Neural crest cell (in vitro differentiated cells): Measurements from ENCODE around the gene DYRK2. TPM values are rescaled to one million over a fixed set of nuclear protein-coding genes. Genes with fewer than 3 reads are reported as not detected.

Source experiments
- DNase-seq: peaks from one replicate; pipeline ENCODE4 v3.0.0; 2021; ENCODE audit warnings: low read depth, mixed read lengths, low spot score
- H3K27ac Mint-ChIP-seq: one replicate; pipeline ENCODE4 v1.8.0; 2021; ENCODE audit warnings: mild to moderate bottlenecking, mixed read lengths; ENCODE audit not compliant: unreplicated experiment
- H3K27me3 Mint-ChIP-seq: 2 replicates; pipeline ENCODE4 v1.8.0; 2021; ENCODE audit warnings: low read depth, mild to moderate bottlenecking, mixed read lengths
- H3K36me3 Mint-ChIP-seq: 2 replicates; pipeline ENCODE4 v1.8.0; 2021; ENCODE audit warnings: low read depth, mild to moderate bottlenecking, mixed read lengths
- H3K4me1 Mint-ChIP-seq: 2 replicates; pipeline ENCODE4 v1.8.0; 2021; ENCODE audit warnings: mixed read lengths
- H3K4me3 Mint-ChIP-seq: one replicate; pipeline ENCODE4 v1.8.0; 2021; ENCODE audit warnings: mild to moderate bottlenecking, mixed read lengths
- H3K9me3 Mint-ChIP-seq: 2 replicates; pipeline ENCODE4 v1.8.0; 2021; ENCODE audit warnings: mixed read lengths
- CTCF ChIP-seq: fragments of 200-600 bp; sonication (generic); conservative IDR thresholded peaks from 2 replicates; pipeline ENCODE4 v1.5.0; 2021; ENCODE audit warnings: antibody characterized with exemption, mild to moderate bottlenecking
- total RNA-seq: library from RNA; stranded (reverse); gene quantifications from 2 replicates; pipeline ENCODE4 v1.2.1, GENCODE V29; 2021

Gene DYRK2
- total RNA-seq, 1 donor from 2014 or later, result 48.1 TPM

- no peak overlapping the region for H3K27ac Mint-ChIP-seq
- H3K9me3 Mint-ChIP-seq, result no peaks in the 10 kb centered on the region
- no peaks in the 10 kb centered on the region for H3K36me3 Mint-ChIP-seq
- no peak overlapping the region for H3K4me3 Mint-ChIP-seq
- no peak for DNase-seq
- TF ChIP-seq CTCF, result no peak
- H3K27me3 Mint-ChIP-seq, result no peaks in the 10 kb centered on the region
- peaks cover 5% of the 10 kb centered on the region for H3K4me1 Mint-ChIP-seq
Measured at GRCh38 chr12:67617629-67618028, 30.9 kb upstream of the DYRK2 start.

DNA sequence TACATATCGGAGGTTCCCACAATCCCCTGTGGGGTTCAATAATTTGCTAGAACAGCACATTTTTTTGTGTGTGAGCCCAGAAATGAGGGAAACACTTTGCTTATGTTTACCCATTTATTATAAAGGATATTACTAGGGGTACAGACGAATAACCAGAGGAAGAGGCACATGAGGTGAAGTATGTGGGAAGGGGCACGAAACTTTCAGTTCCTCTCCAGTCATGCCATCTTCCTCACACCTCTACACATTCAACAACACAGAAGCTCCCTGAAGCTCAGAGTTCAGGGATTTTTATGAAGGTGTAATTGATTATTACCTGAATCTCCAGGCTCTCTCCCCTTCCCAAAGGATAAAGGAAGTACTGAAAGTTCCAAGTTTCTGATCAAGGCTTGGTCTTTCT lies 30.2 kb upstream of the DYRK2 start:
- Mint-ChIP-seq H3K4me1 (peaks cover 5% of the 10 kb centered on the region), H3K4me3 (no peak overlapping the region), H3K9me3 (no peaks in the 10 kb centered on the region), H3K27me3 (no peaks in the 10 kb centered on the region), H3K36me3 (no peaks in the 10 kb centered on the region), H3K27ac (no peak overlapping the region)
- no peak for TF ChIP-seq CTCF
- DNase-seq, result no peak

GRCh38 chr12:67621112-67621511 lies 27.4 kb upstream of the DYRK2 start:
- no peak for TF ChIP-seq CTCF
- peaks cover 7% of the 10 kb centered on the region for H3K9me3 Mint-ChIP-seq
- no peaks in the 10 kb centered on the region for H3K27me3 Mint-ChIP-seq
- no peak overlapping the region for H3K27ac Mint-ChIP-seq
- H3K4me1 Mint-ChIP-seq, result peaks cover 19% of the 10 kb centered on the region
- no peak overlapping the region for H3K4me3 Mint-ChIP-seq
- no peaks in the 10 kb centered on the region for H3K36me3 Mint-ChIP-seq
- DNase-seq, result no peak

DNA sequence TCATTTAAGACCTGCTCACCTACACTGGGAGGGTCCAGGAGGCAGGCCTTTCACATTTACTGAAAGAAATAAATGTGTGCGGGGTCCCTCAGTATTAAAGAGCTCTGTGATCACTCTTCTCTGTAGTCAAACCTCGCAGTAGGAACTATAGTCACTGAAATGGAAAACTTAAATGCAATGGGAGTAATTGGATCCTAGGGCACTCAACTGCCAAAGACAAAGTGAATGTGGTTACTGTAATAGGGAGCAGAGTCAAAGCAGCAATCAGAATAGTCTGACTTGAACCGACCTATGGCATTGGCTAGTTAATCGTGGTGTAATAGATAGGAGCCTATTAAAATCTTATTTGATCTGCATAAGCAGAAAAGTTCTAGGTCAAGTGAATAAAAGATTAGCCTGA lies 26.6 kb upstream of the DYRK2 start:
- peaks cover 7% of the 10 kb centered on the region for H3K9me3 Mint-ChIP-seq
- H3K4me1 Mint-ChIP-seq, result peaks cover 19% of the 10 kb centered on the region
- H3K4me3 Mint-ChIP-seq, result no peak overlapping the region
- DNase-seq, result no peak
- no peak for TF ChIP-seq CTCF
- H3K36me3 Mint-ChIP-seq, result no peaks in the 10 kb centered on the region
- no peaks in the 10 kb centered on the region for H3K27me3 Mint-ChIP-seq
- no peak overlapping the region for H3K27ac Mint-ChIP-seq

DNA sequence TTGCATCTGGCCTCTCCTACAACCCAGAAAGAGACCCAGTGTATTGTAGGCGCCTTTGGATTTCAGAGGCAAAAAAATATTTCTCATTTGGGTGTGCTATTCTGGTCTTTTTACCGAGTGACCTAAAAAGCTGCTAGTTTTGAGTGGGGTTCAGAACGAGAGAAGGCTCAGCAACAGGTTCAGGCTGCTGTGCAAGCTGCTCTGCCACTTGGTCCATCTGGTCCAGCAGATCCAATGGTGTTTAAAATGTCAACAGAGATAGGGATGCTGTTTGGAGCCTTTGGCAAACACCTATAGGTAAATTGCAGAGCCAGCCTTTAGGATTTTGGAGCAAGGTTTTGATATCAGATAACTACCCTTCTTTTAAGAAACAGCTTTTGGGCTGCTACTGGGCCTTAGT lies 25.3 kb upstream of the DYRK2 start:
- no peak for TF ChIP-seq CTCF
- H3K4me1 Mint-ChIP-seq, result peaks cover 17% of the 10 kb centered on the region
- peaks cover 7% of the 10 kb centered on the region for H3K9me3 Mint-ChIP-seq
- DNase-seq, result no peak
- no peak overlapping the region for H3K4me3 Mint-ChIP-seq
- H3K27me3 Mint-ChIP-seq, result no peaks in the 10 kb centered on the region
- no peak overlapping the region for H3K27ac Mint-ChIP-seq
- H3K36me3 Mint-ChIP-seq, result no peaks in the 10 kb centered on the region

GRCh38 chr12:67624355-67624754 lies 24.2 kb upstream of the DYRK2 start:
- Mint-ChIP-seq H3K9me3 (peaks cover 7% of the 10 kb centered on the region), H3K4me3 (no peak overlapping the region), H3K27ac (no peak overlapping the region), H3K4me1 (peaks cover 26% of the 10 kb centered on the region), H3K36me3 (no peaks in the 10 kb centered on the region), H3K27me3 (no peaks in the 10 kb centered on the region)
- no peak for DNase-seq
- TF ChIP-seq CTCF, result no peak
